Calu3 (cell line): ENCODE results near the gene CYFIP2. TPM values are rescaled to one million over a fixed set of nuclear protein-coding genes. Genes with fewer than 3 reads are reported as not detected.
A peak's percentile ranks its signal among the peaks of the same experiment; 100 is the strongest.
"Not testable (repeated sequence)": the region's sequence is repeated elsewhere in the genome, so short reads cannot be mapped to it uniquely, and the experiment has no call there.

Experiments
- BruUV-seq: library from RNA; stranded (reverse); fragments of 400-500 nt; replicated peaks from 2 replicates; lab custom pipeline; 2021; lab: Mats Ljungman, UMichigan
- CTCF ChIA-PET: fragments of 300-600 bp; sonication (Branson Sonifier 250); formaldehyde crosslinking; loops from one replicate; lab custom pipeline; 2022; ENCODE audit warnings: antibody characterized with exemption; lab: Charles Lee
- DNase-seq: peaks from one replicate; pipeline ENCODE4 v3.0.0; 2022
- H3K27ac Mint-ChIP-seq: one replicate; pipeline ENCODE4 v1.8.0; 2022; ENCODE audit warnings: mixed read lengths; ENCODE audit not compliant: unreplicated experiment
- H3K27me3 Mint-ChIP-seq: one replicate; pipeline ENCODE4 v1.8.0; 2022; ENCODE audit warnings: mixed read lengths; ENCODE audit not compliant: unreplicated experiment
- H3K36me3 Mint-ChIP-seq: one replicate; pipeline ENCODE4 v1.8.0; 2022; ENCODE audit warnings: mild to moderate bottlenecking, moderate library complexity, mixed read lengths; ENCODE audit not compliant: insufficient read depth, unreplicated experiment
- H3K4me1 Mint-ChIP-seq: one replicate; pipeline ENCODE4 v1.8.0; 2022; ENCODE audit warnings: mild to moderate bottlenecking, low read depth, mixed read lengths; ENCODE audit not compliant: unreplicated experiment
- H3K4me3 Mint-ChIP-seq: one replicate; pipeline ENCODE4 v1.8.0; 2022; ENCODE audit warnings: mild to moderate bottlenecking, low read depth, moderate library complexity, mixed read lengths; ENCODE audit not compliant: unreplicated experiment
- H3K9me3 Mint-ChIP-seq: one replicate; pipeline ENCODE4 v1.8.0; 2022; ENCODE audit warnings: low read depth, mixed read lengths; ENCODE audit not compliant: unreplicated experiment
- intact Hi-C: fragments of 100-400 bp; cut with micrococcal nuclease; formaldehyde crosslinking; loops from one replicate; pipeline ENCODE4 v1.10.0; 2022; ENCODE audit not compliant: unreplicated experiment
- total RNA-seq: library from RNA; stranded (reverse); gene quantifications from 2 replicates; pipeline ENCODE4 v1.2.3, GENCODE V29; 2022
- TF ChIP-seq, protein P1 (sequence below): fragments of 200-600 bp; IDR thresholded peaks from one replicate; pipeline ENCODE4 v1.8.0; 2022; ENCODE audit warnings: antibody characterized with exemption; ENCODE audit not compliant: unreplicated experiment

Gene CYFIP2
- total RNA-seq, 1 experiment from 2014 or later = 37.8 TPM

DNA sequence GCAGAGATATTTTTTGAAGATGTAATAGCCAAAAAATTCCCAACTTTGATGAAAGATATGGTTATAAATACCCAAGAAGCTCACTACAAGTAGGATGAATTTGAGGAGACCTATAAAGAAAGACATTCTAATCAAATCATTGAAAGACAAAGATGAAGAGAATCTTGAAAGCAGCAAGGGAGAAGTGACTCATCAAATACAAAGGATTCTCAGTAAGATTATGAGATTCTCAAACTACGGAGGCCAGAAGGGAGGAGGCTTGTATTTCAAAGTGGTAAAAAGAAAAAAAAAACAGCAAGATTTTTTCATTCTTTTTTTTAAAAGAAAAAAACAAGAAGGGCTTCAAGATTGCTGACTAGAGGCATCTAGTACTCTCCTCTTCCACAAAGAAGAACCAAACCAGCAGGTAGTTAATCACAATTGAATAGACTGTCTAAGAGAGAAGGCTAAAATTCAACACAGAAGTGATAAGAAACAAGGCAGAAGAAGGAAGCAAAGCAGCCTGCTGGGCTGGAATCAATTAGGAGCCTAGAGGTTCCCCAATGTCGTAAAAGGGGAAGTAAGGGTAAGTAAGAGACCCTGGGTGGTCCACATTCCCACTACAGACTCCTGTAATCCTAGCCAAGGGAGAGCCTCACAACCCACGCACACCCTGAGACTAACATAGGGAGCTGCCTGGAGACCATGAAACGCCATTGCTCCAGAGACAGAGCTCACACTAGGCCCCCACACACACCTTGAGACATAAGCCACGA lies 135.0 kb downstream of the CYFIP2 start:
- no peak overlapping the region for H3K4me3 Mint-ChIP-seq
- H3K4me1 Mint-ChIP-seq = no peaks in the 10 kb centered on the region
- intact Hi-C loops = no loop called here
- H3K27ac Mint-ChIP-seq = no peak overlapping the region
- H3K36me3 Mint-ChIP-seq = no peaks in the 10 kb centered on the region
- H3K9me3 Mint-ChIP-seq = peaks cover 2% of the 10 kb centered on the region
- TF ChIP-seq, protein P1, sequence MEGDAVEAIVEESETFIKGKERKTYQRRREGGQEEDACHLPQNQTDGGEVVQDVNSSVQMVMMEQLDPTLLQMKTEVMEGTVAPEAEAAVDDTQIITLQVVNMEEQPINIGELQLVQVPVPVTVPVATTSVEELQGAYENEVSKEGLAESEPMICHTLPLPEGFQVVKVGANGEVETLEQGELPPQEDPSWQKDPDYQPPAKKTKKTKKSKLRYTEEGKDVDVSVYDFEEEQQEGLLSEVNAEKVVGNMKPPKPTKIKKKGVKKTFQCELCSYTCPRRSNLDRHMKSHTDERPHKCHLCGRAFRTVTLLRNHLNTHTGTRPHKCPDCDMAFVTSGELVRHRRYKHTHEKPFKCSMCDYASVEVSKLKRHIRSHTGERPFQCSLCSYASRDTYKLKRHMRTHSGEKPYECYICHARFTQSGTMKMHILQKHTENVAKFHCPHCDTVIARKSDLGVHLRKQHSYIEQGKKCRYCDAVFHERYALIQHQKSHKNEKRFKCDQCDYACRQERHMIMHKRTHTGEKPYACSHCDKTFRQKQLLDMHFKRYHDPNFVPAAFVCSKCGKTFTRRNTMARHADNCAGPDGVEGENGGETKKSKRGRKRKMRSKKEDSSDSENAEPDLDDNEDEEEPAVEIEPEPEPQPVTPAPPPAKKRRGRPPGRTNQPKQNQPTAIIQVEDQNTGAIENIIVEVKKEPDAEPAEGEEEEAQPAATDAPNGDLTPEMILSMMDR = no peak
- no peak for DNase-seq
- CTCF ChIA-PET = no interaction called here
- no TSS peak for BruUV-seq
- H3K27me3 Mint-ChIP-seq = no peaks in the 10 kb centered on the region

GRCh38 chr5:157415838-157416237 lies 149.9 kb downstream of the CYFIP2 start:
- no TSS peak for BruUV-seq

GRCh38 chr5:157419521-157419920 lies 153.6 kb downstream of the CYFIP2 start:
- H3K4me3 Mint-ChIP-seq, H3K4me1 Mint-ChIP-seq, H3K27me3 Mint-ChIP-seq, intact Hi-C loops, H3K9me3 Mint-ChIP-seq, DNase-seq, BruUV-seq, H3K27ac Mint-ChIP-seq, CTCF ChIA-PET, H3K36me3 Mint-ChIP-seq: not testable (repeated sequence)

More at GRCh38 chr5:157415838-157416237, 149.9 kb downstream of the CYFIP2 start:
- Mint-ChIP-seq H3K36me3 (no peaks in the 10 kb centered on the region), H3K4me3 (no peak overlapping the region), H3K27me3 (peaks cover 9% of the 10 kb centered on the region), H3K27ac (no peak overlapping the region), H3K9me3 (peaks cover 14% of the 10 kb centered on the region), H3K4me1 (no peaks in the 10 kb centered on the region)
- intact Hi-C loops = no loop called here
- TF ChIP-seq, protein P1 = no peak
- DNase-seq = no peak
- CTCF ChIA-PET = no interaction called here

- H3K27me3 Mint-ChIP-seq = peaks cover 14% of the 10 kb centered on the region
- CTCF ChIA-PET, H3K27ac Mint-ChIP-seq, BruUV-seq, H3K4me3 Mint-ChIP-seq, H3K9me3 Mint-ChIP-seq, H3K36me3 Mint-ChIP-seq, H3K4me1 Mint-ChIP-seq, intact Hi-C loops, DNase-seq: not testable (repeated sequence)
These were observed 164.0 kb downstream of the CYFIP2 start for GRCh38 chr5:157429920-157430319.

DNA sequence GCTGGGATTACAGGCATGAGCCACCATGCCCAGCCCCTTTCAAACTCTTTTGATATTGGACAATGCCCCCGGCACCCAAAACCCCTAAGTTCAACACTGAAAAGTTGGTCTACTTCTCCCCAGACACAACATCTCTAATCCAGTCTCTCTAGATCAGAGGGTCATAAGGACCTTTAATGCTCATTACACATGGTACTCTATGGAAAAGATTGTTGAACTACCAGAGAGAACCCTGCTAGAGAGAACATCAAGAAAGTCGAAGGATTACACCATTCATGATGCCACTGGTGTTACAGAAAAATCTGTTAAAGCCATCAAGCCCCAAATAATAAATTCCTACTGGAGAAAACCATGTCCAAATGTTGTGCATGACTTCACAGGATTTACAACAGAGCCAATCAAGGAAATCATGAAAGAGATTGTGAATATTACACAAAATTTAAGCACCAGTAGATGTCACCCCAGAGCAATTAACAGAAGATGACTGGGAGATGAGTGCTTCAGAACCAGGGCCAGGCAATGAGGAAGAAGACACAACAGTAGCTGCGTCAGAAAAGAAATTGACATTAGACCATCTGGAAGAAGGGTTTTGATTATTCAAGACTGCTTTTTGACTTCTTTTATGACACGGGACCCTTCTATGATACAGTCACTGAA lies 165.7 kb downstream of the CYFIP2 start:
- BruUV-seq = no TSS peak
- peaks cover 3% of the 10 kb centered on the region for H3K27me3 Mint-ChIP-seq
- H3K4me3 Mint-ChIP-seq = no peak overlapping the region

More for the DNA sequence above, 165.7 kb downstream of the CYFIP2 start:
- intact Hi-C loops = loop anchor here (1.0 to 2.0 kb wide), 4 partner anchors 40 to 287 kb away; no protein-coding TSS in a partner anchor
- Mint-ChIP-seq H3K27ac (no peak overlapping the region), H3K9me3 (no peaks in the 10 kb centered on the region), H3K4me1 (no peaks in the 10 kb centered on the region), H3K36me3 (no peaks in the 10 kb centered on the region)
- CTCF ChIA-PET = interaction anchor here (0.7 to 1.5 kb wide), 10 partner anchors 16 to 508 kb away, joined by 3 to 10 read pairs (median 4); no protein-coding TSS in a partner anchor
- peak; percentile 52 for DNase-seq
- TF ChIP-seq, protein P1 = peak; percentile 48
